Measurements from ENCODE around the gene RPRD1A.
"Not testable (repeated sequence)": the region's sequence is repeated elsewhere in the genome, so short reads cannot be mapped to it uniquely, and the experiment has no call there.

Gene RPRD1A

DNA sequence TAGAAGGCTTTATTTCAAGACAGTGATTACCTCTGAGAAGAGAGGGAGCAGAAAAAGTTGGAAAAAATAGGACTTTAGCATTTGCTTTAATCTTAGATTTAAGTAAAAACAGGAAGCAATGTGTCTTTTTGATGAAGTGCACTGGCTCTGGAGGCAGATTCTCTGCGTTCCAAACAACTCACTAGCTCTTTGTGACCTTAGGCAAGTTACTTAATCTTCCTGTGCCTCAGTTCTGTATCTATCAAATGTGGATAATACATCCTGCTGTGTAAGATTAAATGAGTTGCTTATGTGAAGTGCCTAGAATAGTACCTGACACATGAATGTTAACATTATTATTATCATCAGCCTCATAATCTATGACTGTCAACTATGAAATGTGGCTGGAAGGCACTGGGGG is 42.3 kb downstream of the RPRD1A start:
- DNase-seq, result no peak

DNA sequence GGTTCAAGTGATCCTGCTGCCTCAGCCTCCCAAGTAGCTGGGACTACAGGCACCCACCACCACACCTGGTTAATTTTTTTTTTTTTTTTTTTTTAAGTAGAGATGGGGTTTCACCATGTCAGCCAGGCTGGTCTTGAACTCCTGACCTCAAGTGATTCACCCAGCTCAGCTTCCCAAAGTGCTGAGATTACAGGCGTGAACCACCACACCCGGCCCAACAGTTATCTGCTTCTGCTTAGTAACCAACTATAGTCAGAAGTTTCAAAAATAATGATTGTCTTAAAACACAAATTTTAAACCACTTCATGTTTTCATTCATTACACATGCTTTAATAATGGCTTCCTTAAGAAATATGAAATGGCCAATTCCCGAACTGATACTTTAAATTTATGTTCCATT is 43.1 kb downstream of the RPRD1A start:
- DNase-seq, result not testable (repeated sequence)

DNA sequence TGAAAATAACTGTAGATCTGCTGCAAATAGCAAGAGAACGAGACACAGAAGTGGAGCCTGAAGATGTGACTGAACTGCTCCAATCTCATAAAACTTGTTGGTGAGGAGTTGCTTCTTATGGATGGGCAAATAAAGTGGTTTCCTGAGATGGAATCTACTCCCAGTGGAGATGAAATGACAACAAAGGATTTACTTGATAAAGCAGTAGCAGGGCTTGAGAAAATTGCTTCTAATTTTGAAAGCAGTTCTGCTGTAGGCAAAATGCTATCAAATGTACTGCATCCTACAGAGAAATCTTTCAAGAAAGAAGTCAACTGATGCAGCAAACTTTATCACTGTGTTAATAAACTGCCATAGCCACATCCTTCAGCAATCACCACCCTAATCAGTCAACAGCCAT is 44.0 kb downstream of the RPRD1A start:
- DNase-seq, result no peak

DNA sequence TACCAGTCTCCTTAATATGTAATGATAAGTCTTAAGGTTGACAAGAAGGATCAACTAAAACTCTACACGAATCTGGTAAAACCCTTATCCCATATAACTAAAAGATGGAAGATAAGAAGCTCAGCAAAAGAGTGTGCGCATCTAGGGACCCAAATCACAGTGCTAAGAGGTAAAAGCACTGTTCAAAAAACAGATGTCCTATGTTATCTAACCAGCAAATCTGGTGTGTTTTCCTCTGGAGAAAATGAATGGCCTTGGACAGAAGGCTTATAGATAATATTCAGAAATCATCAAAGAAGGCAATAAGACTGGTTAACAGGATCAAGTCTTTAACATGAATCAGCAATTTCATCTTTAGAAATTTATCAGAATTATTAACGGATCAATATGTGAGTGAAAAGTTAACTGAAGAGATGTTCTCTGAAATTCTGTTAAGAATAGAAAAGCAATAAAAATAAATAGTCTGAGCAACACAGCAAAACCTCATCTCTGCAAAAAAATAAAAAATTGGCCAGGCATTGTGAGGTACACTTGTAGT is 47.1 kb downstream of the RPRD1A start:
- DNase-seq, result no peak

DNA sequence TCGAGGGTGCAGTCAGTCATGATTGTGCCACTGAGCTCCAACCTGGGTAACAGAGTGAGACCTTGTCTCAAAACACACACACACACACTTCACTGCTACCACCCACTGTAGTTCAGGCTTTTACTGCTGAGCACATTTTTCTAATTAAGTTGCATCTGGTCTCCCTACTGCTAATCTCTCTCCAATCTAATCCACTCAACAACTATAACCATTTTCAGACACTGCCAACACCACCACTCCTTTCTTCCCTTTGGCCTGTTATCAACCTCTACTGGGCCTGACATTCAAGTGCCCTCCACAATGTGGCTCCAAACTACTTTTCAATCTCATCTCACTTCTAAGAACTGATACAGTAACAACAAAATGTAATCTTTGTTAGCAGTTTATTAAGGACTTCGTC is 50.1 kb downstream of the RPRD1A start:
- no peak for DNase-seq

DNA sequence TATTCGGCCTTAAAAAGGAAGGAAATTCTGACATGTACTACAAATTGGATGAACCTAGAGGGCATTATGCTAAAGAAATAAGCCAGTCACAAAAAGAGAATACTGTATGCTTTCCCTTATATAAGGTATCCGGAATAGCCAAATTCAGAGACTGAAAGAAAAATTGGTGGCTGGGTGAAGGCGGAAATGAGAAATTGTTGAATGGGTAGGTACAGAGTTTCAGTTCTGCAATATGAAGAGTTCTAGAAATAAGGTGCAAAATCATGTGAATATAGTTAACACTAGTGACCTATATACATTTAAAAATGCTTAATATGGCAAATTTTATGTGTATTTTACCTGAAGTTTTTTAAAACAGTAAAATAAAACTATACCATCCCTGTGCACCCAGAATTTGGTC is 51.7 kb downstream of the RPRD1A start:
- DNase-seq, result no peak

DNA sequence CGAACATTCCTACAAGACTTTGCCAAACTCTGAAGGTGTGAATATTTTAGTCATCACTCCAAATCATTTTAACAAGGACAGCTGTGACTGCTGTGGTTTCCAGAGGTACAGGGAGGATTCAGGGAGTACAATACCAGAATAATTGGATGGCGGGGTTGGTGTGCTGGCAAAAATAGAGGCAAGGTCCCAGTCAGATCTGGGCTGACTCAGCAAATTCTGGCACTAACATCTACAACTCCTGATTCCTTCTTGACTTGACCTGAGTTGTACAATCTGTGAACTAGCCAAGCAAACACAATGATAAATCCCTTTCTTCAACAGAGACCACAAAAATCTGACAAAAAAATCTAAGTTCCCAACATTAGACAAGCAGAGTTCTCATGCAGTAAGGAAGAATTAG is 54.5 kb downstream of the RPRD1A start:
- DNase-seq, result no peak

DNA sequence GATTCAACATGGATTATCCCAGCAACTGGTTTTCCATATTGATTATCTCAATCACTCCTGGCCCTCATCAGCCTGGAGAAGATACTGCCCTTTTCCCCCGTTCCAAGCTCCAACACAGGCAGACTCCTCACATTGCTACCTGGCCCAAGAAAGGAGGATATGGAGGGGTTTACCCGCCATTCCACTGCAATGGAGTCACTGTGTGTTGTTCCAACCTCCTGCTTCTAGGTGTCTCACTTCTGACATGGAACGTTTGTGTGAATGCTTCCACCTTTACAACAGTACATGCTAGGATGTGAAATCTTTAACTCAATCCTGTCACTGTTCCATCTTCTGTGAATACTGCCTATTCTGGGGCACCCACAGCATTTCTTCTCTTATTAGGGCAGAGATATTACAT is 58.1 kb downstream of the RPRD1A start:
- DNase-seq, result no peak

DNA sequence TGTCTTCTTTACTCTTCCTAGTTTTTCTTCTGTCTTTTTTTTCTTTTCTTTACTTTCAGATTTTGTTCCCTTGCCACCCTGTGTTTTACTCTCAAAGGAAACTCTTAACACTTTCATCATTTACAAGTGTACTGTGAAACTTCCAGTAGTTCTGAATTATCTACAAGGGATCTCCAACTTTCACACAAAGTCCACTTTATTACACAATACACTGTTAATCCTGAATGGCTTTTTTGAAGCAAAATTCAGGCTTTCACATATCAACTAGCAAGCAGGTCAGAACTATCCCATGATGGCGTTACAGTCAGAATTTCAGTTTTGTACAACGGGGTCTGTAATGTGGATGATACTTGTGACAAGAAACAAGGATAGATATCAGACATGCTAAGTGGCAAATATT is 60.4 kb downstream of the RPRD1A start:
- DNase-seq, result no peak

DNA sequence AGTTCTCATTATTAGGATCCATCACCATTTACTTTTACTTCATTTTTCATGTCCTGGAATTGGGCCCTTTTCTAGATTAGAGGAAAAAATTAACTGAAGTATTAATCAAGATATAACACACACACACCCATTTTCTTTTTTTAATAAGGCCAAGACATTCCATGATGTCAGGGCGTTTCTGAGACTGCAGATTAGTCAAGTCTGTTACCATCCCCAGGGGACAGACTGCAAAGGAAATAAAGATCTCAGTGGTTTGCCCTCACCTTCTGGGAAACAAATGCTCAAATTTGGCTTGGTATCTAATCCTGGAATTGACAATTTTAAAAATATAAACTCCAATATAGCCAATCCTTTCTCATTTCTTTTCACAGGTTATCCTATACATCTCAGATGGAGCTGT is 67.4 kb downstream of the RPRD1A start:
- no peak for DNase-seq

DNA sequence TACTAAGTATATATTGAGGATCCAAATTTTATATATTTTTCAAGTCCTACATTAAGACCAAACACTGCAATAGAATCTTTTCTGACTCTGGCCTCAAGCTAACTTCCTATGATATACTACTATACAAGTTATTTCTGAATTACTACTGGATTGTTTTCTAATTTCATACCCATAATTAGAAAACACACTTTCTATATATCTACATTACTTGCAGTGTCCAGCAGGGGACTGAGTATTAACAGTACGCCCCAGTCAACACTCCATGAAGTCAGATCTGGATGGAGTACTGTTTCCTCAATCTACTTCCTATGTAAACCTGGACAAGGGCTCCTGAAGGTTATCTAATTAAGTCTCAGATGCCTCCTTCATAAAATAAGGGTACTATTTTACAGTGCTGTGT is 68.4 kb downstream of the RPRD1A start:
- no peak for DNase-seq

DNA sequence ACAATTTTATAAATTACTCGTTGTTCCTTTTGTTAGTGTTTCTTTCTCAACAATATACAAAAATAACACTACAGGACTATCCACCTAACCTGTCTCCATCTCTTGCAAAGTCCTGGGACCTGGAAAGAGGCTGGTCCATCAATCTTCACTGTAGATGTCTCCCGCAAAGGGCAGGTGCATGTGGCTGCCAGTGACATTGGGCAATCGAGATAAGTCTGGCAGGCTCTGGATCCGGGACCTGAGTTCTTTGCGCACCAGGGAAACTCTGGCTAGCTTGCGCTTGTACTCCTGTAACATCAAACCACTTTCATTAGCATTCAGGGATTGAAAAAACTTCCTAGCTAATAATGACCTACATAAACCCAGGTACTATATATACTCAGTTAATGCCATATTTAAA is 74.3 kb downstream of the RPRD1A start:
- no peak for DNase-seq

DNA sequence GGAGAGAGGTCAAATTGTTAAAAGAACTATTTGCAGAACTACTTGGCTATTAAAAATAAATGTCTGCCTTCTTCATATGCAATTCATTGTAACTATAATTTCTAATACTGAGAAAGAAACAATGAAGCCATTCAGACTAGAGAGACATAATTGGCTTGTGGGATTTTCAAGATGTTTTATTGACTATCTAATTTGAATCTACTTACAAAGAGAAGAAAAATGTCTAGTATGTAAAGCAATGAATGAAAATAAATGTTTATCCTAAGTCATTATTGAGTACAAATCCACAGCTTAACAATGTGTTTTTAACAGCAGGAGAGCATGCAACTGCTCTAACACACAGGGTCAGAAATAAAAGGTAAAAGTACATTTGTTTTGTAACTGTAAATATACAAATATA is 75.7 kb downstream of the RPRD1A start:
- DNase-seq, result no peak

DNA sequence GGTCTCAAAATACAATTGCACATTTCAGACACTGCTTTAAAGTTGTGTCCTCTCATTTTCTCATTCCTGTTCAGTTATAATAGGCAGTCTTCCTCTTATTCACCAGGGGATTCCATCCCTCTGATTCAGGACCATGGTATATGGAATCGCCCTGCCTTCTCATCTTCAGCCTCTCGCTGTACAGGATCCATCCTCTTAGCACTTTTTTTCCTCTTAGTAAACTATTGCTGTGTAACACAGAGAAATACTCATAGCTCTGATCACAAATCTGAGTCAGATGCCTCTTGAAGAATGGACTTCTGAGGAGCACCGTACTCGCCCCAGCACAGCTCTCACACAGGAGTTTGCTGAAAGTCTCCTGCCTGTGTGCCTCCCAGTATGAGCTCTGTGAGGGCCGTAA is 83.5 kb downstream of the RPRD1A start:
- DNase-seq, result no peak

DNA sequence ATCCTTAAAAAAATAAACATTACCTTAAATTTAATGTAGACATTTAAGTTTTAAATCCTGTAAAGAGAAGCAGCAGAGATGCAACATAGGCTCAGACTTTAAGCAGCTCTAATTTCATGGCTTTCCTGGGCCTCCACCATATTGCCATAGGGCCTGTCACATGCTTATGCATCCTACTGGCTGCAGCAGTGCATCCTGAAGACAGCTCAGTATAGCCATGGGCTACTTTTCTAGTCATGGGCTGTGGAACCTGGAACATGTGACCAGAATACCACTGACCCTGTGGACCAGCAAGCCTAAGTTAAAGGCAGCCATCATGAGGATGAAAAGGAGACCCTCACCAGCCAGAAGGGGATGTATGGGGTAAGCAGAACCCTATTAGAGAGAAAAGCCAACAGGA is 84.2 kb downstream of the RPRD1A start:
- no peak for DNase-seq

DNA sequence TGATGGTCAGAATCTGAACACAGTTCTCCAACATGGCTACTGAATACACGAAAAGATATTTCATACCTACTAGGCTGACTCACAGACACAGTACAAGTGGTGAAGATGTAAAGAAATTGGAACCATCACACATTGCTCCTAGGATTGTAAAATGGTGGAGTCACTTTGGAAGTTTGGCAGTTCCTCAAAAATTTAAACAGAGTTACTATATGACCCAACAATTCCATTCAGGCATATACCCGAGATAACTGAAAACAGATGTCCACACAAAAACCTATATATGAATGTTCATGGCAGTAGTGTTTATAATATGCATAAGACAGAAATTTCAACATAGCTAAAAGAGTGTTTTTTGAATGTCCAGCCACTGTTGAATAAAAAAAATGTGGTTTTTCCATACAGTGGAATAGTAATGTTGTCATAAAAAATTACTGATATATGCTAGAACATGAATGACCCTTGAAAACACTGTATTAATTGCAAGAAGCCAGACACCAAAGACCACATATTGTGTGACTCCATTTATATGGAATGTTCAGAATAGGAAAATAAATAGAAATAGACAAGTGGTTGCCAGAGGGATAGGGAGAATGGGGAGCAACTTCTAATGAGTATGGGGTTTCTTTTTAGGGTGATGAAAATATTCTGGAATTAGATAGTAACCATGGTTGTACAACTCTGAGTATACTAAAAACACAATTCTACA is 84.8 kb downstream of the RPRD1A start:
- DNase-seq, result no peak

DNA sequence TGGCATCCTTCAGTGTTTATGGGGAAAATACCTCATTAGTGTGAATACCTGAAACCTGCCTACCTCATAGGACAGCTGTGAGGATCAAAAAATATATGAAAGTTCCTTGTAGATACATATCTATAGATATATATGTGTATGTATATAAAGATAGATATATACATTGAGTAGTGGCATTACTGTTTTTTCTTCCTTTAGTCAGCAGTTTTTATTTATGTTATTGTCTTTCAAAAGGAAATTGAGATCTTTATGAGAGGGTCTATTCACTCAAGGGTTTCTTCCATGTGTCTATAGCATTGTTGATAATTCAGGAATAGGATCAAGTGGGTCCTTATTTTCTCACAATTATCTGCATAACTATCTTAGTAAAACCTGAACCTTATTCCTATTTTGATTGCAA is 88.2 kb downstream of the RPRD1A start:
- no peak for DNase-seq

DNA sequence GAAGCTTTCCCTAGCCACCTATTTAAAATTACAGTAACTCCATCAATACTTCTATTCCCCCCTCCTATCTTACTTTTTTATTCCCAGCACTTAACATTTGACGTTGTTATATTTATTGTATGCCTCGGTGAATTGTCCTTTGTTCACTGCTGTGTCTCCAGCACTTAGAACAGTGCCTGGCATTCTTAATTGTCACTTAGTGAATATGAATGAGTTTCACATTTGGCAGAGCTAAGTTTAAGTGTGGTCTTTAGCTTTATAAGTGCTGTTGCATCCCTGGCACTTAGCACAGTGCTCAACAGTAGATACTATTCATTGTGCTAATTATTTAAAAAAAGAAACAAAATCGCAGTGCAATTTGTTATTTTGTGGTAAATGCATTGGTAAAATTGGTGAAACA is 93.2 kb downstream of the RPRD1A start:
- no peak for DNase-seq

DNA sequence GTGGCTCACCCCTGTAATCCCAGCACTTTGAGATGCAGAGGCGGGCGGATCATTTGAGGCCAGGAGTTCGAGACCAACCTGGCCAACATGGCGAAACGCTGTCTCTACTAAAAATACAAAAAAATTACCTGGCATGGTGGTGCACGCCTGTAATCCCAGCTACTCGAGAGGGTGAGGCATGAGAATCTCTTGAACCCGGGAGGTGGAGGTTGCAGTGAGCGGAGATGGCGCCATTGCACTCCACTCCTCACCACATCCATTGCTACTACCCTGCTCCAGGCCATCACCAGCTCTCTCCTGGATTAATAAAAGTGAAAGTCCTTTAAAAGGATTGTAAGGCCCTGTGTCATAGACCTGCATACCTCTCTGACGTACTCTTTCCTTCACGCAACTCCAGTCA is 93.7 kb downstream of the RPRD1A start:
- DNase-seq, result no peak

DNA sequence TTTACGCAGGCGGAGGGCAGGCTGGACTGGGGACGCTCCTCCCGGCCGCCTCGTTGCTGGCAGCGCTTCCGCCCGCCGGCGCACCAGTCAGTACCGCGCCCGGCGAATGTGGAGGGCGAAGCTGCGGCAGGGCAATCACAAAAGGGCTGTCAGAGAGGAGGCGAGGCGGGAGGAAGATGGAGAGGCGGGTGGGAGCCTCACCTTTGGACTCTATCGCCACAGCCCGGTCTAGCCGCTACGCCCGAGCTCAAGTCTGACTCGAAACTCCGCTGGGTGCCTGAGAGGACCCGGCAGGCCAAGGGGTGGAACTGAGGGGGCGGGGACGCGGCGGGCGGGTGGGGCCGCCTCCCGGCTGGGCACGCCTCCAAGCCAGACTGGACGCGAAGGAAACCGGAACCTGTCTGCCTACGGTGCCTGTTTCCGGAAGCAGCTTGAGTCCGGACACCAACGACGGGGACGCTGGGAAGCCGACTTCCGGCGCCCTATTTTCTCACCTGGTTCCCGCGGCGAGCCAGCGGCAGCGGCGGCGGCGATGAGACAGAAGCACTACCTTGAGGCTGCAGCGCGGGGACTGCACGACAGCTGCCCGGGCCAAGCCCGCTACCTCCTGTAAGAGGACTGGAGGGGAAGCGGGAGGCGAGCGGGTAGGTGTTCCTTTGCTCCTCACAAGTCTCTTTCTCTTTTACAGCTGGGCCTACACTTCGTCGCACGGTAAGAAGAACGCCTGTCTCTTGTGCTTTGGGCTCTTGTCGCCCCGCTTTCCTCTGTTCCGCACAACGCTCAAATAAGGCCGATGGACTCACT is 95.0 kb downstream of the RPRD1A start, which contains the start of gene RMP24:
RMP24 (plus strand) TSS at position 483 of the 804 bp plus-strand sequence.
- DNase-seq, result peak; percentile 47

DNA sequence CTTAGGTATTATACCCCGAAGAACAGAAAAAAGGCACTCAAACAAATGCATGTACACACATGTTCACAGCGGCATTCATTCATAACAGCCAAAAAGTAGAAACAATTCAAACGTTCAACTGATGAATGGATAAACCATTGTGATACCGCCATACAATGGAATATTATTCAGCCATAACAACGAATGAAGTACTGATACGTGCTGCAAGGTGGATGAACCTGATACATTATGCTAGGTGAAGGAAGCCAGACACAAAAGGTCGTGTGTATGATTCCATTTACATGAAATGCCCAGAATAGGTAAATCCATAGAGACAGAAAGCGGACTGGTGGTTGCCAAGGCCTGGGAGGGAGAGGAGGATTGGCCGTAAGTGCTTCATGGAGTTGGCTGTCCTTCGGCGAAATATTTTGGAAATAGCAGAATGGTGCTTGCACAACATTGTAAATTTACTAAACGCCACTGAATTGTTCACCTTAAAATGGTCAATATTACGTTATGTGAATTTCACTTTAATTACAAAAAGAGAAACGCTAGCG is 95.6 kb downstream of the RPRD1A start:
- DNase-seq, result no peak

DNA sequence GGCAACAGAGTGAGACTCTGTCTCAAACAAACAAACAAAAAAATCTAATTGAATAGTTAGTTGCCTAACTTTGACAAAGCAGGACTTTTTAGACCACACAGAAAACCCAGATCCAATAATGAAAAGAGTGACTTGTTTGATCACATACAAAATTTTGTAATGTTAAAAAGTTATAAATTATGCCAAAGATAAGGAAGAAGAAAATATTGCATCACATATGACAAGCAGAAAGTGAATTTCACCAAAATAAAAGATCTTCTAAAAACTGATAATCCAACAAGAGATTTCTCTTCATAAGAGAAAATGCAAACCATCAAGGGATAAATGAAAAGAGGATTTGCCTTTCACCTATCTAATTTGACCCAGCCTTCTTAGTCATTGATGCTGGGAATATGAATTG is 97.7 kb downstream of the RPRD1A start:
- no peak for DNase-seq

DNA sequence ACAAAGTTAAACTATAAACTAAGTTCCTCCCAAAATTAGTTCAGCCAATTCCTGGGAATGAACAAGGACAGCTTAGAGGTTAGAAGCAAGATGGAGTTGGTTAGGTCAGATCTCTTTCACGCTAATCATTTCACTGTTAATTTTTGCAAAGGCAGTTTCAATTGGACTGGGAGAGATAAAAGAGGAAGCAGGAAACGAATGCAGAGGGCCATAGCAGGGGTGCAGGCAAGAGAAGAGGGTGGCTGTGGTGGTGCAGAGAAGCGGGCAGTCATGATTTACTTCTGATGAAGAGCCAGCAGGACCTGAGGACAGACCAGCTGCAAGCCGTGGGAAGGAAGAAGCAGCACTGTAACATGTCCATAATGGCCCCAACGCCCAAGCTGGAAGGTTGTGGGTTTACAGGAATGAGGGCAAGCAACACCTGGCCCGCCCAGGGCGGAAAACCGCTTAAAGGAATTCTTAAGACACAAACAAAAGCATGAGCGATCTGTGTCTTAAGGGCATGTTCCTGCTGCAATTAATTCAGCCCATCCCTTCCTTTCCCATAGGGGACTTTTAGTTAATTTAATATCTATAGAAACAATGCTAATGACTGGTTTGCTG is 99.0 kb downstream of the RPRD1A start:
- DNase-seq, result no peak

DNA sequence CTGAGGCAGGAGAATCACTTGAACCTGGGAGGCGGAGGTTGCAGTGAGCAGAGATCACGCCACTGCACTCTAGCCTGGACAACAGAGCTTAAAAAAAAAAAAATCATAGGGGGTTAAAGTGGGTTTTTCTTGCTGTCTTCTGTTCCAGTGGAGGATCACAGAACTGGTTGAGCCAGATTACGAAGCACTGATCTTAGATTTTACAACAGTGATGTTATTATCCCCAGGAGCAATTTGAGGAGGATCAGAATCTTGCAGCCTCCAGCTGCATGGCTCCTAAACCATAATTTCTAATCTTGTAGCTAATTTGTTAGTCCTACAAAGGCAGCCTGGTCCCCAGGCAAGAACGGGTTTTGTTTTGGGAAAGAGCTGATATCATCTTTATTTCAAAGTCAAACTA is 99.5 kb downstream of the RPRD1A start:
- not testable (repeated sequence) for DNase-seq

All from SIG-M5 (cell line).